Skeletal muscle satellite cell (primary cell): ENCODE data around the gene NHLRC4.

ENCODE experiments used
- H3K27me3 ChIP-seq: 2 replicates; pipeline ENCODE4 v1.7.0; 2013; ENCODE audit warnings: low read length; ENCODE audit not compliant: control insufficient read depth, insufficient read depth
- H3K36me3 ChIP-seq: 2 replicates; pipeline ENCODE4 v1.7.0; 2013; ENCODE audit warnings: mild to moderate bottlenecking, control low read depth, low read length; ENCODE audit not compliant: insufficient read depth
- H3K4me1 ChIP-seq: 2 replicates; pipeline ENCODE4 v1.7.0; 2013; ENCODE audit warnings: low read length; ENCODE audit not compliant: control insufficient read depth, insufficient read depth
- H3K4me2 ChIP-seq: 2 replicates; pipeline ENCODE4 v1.7.0; 2013; ENCODE audit warnings: mild to moderate bottlenecking, low read length
- H3K4me3 ChIP-seq: 2 replicates; pipeline ENCODE4 v1.7.0; 2013; ENCODE audit warnings: low read length
- H3K9ac ChIP-seq: 2 replicates; pipeline ENCODE4 v1.7.0; 2013; ENCODE audit warnings: mild to moderate bottlenecking, low read depth, low read length, moderate library complexity
- H3K9me3 ChIP-seq: replicated peaks from 2 replicates; pipeline ENCODE4 v1.7.0; 2013; ENCODE audit warnings: mild to moderate bottlenecking, control low read depth, low read length

NHLRC4 gene

DNA sequence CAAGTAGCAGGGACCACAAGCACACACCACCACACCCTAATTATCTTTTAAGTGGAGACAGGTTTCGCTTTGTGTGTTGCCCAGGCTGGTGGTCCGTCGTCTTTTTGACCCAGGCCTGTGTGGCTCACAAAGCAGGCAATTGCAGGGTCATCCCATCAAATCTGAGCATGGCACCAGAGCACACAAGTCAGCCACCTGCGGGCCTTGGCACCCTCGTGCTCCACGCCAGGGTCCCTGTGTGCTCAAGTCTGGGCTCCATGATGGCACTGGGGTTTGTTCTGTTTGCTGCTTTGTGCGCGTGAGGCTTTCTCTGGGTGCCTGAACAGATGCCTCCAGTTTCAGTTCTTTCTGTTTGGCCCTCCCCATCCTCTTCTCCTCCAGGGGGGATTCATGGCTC lies 41.7 kb upstream of the NHLRC4 start:
- Histone ChIP-seq H3K9ac (no peak overlapping the region), H3K4me1 (peaks cover 38% of the 10 kb centered on the region), H3K27me3 (no peaks in the 10 kb centered on the region), H3K4me2 (peak overlapping the region; percentile 97), H3K36me3 (peaks cover 22% of the 10 kb centered on the region), H3K4me3 (peak overlapping the region; percentile 19), H3K9me3 (no peaks in the 10 kb centered on the region)

DNA sequence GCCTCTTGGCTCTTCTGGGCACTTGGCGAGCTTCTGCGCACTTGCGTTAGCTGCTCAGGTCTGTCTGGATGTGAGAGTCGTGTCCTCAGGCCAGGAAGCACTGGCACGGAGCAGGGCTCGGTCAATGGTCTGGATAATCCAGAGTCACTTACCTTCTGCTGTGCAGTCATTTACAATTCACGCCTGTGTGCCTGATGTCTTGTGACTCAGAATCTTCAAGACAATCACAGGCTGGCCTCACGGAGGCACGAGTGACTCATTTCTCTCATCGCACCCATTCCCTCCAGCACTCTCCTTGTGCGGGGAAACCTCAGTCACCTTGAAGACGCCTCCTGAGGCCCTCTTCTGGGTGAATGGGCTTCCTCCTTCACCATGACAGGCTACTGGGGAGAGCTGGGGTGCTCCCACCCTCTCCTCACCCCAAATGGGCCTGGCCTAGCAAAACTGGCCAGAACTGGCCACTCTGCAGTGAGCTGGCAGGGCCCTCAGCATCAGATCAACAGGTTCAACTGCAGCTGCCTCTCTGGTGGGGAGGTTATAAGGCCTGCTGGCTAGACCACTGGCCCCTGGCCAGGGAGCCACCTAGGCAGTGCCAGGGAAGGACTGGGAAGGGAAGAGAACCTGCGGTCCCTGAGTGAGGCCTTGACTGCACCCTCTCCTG lies 41.2 kb upstream of the NHLRC4 start:
- no peaks in the 10 kb centered on the region for H3K27me3 ChIP-seq
- peak overlapping the region; percentile 97 for H3K4me2 ChIP-seq
- no peaks in the 10 kb centered on the region for H3K9me3 ChIP-seq
- H3K4me3 ChIP-seq, result peak overlapping the region; percentile 95
- peaks cover 43% of the 10 kb centered on the region for H3K4me1 ChIP-seq
- peak overlapping the region; percentile 90 for H3K9ac ChIP-seq
- peaks cover 20% of the 10 kb centered on the region for H3K36me3 ChIP-seq

DNA sequence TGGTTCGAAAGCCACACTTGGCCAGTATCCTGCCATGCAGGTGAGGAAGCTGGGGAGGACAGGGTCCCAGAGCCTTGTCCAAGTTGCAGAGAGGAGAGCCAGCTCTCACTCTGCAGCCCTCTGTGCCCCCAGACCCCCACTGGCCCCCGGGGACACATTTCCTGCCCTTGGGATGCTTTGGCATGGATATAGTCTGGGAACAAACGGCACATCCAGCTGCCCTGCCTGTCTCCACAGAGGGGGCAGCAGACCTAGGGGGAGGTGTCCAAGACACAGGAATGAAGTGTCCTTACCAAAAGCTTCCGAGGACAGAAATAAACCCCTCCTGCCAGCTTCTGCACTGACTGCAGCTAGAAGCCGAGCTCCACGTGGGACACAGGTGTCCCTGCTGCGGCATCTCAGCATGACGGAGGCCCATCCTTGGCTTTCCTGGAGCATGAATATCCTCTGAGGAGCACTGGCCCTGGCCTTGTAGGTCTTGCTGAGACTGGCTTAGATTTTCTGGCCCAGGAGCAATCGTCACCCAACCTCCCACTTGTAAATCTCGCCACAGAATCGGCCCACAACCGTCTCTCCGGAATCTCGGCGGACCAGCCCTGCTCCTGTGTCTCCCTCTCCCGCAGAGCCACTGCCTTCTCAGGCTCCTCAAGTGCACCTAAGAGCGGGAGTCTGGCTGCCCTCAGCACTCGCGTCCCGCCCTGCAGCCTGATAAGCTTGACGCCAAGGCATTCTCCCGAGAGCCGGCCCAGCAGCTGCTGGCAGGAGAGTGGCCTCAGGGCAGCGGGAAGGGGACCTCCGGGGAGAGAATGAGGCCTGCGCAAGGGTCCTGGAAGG lies 40.4 kb upstream of the NHLRC4 start:
- Histone ChIP-seq H3K36me3 (peaks cover 13% of the 10 kb centered on the region), H3K4me1 (peaks cover 43% of the 10 kb centered on the region), H3K4me3 (peak overlapping the region; percentile 95), H3K9ac (peak overlapping the region; percentile 90), H3K27me3 (no peaks in the 10 kb centered on the region), H3K4me2 (peak overlapping the region; percentile 97), H3K9me3 (no peaks in the 10 kb centered on the region)

DNA sequence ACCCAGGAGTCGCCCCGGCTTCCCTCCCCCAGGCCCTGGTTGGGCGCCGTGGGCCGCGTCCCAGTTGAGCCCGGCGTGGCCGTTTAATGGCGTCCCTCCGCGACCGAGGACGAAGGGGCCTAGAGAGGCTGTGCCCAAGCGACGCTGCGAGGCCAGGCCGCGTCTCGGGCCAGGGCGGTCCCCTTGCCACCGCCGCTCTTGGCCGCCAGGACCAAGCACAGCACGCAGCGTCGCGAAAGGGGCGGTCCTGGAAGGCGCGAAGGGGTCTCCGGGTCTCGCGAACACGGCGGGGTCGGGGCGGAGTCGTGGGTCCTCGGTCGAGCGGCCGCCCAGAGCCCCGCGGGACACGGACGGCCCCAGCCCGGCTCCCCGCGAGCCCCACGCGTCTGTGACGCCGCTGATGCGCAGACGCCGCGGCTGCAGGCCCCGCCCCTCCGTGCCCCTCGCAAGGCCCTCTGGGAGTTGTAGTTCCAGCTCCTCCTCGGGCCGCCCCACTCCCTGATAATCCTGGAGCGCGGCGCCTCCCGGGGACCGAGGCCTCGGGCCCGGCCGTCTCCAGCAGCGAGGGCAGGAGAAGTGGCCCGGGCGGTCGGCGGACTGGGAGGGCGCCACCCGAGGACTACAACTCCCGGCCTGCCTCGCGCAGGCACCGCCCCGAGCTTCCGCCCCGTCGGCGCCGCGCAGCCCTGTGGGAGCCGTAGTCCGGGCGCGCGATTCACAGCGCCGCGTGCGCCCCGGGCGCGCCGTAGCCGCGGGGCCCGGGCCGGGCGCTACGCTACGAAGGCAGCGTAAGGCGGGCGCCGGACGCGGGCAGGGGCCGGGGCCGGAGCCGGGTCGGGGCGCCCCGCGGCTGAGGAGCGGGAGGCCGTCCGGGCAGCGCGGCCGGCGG lies 39.5 kb upstream of the NHLRC4 start, which contains the start of gene CAPN15:
Gene CAPN15 (plus strand): TSS at position 698 of the 889 bp plus-strand sequence. CDS start 19,127 bp downstream, outside the sequence.
- no peaks in the 10 kb centered on the region for H3K27me3 ChIP-seq
- peak within 1 kb of the TSS; percentile 95 for H3K4me3 ChIP-seq
- H3K9me3 ChIP-seq, result no peaks in the 10 kb centered on the region
- peak within 1 kb of the TSS; percentile 90 for H3K9ac ChIP-seq
- peak within 1 kb of the TSS; percentile 97 for H3K4me2 ChIP-seq
- peaks cover 10% of the 10 kb centered on the region for H3K36me3 ChIP-seq
- H3K4me1 ChIP-seq, result peaks cover 47% of the 10 kb centered on the region

DNA sequence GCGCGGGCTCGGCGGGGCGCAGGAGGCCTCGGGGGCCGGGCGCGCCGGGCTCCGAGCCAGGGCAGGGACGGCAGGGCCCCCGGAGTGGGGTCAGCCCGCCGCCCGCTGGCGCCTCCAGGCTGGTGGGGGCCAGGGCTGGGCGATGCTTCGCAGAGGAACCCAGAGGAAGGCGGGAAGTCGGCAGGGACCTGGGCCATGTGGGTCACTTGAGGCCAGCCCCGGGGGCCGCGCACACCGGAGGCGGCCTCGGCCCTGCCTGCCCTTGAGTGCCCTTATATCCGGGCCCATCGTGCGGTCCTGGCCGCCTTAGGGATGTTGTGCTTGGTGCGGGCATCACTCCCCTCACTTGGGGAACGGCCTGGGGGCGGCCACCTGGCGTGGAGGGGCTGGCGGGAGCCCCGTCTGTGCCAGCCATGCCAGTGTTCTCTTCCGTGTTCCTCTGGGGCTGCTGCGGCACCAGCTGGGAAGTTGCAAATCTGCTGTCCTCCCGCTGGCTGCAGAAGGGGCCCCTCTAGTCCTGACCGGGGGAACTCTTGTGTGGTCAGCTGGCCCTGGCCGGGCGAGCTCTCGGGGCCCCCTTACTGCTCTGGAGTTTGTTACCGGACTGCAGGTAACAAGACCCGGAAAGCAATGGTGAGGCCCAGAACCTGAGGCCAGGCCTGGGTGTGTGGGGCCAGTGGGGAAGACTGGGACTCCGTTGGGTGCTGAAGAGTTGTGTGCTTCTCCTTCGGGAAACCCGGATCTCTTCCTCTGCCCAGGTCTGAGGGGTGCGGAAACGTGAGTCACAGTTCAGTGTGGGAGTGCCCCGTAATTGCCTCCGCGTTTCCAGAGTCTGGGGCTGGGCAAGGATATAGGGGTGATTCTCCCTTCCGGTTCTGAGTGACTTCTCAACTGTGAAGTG lies 38.4 kb upstream of the NHLRC4 start:
- no peaks in the 10 kb centered on the region for H3K27me3 ChIP-seq
- H3K9me3 ChIP-seq, result no peaks in the 10 kb centered on the region
- peak overlapping the region; percentile 90 for H3K9ac ChIP-seq
- peaks cover 10% of the 10 kb centered on the region for H3K36me3 ChIP-seq
- H3K4me1 ChIP-seq, result peaks cover 51% of the 10 kb centered on the region
- H3K4me3 ChIP-seq, result peak overlapping the region; percentile 95
- peak overlapping the region; percentile 97 for H3K4me2 ChIP-seq

DNA sequence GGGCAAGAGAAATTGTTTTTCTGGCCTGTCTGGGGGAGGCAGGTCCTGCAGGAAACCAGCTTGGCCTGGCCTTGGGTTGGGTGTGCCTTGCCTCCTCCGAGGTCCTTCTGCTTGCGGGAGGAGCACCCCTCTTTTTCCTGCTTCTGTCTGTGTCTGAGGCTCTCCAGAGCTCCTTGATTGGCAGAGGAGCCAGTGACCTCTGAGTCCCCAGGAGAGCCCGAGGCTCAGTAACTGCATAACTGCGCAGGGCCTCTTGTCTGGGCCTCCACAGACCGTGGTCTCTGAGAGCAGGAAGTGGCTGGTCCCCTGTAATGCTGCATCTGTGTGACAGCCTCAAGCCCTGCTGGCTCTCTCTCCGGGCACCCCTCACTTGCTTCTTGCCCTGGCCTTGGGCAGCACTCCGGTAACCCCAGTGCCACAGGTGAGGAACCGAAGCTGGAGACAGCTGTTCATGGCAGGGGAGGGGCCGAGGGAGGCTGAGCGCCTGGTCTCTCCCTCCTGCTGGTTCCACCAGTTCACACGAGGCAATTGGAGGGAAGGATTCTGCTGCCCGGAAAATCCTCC lies 37.7 kb upstream of the NHLRC4 start:
- Histone ChIP-seq H3K4me2 (peak overlapping the region; percentile 97), H3K9me3 (no peaks in the 10 kb centered on the region), H3K4me3 (peak overlapping the region; percentile 95), H3K36me3 (peaks cover 10% of the 10 kb centered on the region), H3K4me1 (peaks cover 59% of the 10 kb centered on the region), H3K27me3 (no peaks in the 10 kb centered on the region), H3K9ac (peak overlapping the region; percentile 90)

DNA sequence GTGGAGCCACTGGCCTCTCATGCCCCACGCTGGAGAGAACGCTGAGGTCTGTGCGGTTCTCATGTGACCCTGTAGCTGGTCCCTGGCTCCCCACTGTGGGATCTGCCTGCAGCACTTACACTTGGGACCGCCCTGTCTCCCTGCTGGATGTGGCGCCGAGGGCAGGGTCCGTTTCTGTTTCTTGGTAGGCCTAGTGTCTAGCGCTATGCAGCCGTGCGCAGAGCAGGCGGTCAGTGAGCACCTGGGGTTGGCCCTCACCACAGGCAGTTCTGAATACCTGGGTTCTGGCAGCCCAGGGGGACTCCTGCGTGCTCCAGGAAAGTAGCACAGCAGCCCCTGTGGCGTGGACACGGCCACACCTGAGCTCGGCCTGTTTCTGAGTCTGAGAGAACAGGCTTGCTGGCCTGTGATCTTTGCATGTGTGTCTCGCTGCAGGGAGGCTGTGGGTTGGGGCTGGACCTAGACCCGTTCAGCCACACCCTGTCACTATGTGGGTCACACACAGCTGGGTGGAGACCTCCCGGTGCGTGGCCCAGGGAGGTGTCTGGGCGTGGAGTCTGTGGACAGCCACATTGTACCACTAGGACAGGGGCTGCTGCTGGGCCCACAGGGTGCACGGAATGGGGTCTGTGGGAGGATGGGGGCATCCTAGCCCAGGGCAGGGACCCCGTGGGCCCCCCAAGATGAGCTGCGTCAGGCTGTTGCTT lies 36.5 kb upstream of the NHLRC4 start:
- peaks cover 59% of the 10 kb centered on the region for H3K4me1 ChIP-seq
- no peak overlapping the region for H3K4me3 ChIP-seq

DNA sequence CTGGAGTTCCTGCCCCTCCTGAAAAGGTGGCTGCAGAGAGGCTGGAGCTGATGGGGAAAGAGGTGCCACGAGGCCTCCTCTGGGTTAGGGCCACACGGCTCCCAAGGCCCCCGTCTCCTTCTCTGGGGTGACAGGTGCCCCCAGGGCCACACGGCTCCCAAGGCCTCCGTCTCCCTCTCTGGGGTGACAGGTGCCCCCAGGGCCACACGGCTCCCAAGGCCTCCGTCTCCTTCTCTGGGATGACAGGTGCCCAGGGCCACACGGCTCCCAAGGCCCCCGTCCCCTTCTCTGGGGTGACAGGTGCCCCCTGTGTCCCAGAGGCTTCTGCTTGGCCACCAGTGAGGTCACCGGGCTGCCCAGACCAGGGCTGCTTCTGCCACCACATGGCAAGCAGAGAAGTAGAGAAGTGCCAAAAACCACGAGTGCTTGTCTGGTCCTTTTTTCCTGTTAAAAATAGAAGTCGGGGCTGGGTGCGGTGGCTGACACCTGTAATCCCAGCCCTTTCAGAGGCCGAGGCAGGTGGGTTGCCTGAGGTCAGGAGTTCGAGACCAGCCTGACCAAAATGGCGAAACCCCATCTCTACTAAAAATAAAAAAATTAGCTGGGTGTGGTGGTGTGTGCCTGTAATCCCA lies 35.2 kb upstream of the NHLRC4 start:
- H3K4me1 ChIP-seq, result peaks cover 55% of the 10 kb centered on the region
- H3K36me3 ChIP-seq, result peaks cover 14% of the 10 kb centered on the region

More for the DNA sequence above, 36.5 kb upstream of the NHLRC4 start:
- Histone ChIP-seq H3K27me3 (no peaks in the 10 kb centered on the region), H3K4me2 (peak overlapping the region; percentile 97), H3K36me3 (peaks cover 10% of the 10 kb centered on the region), H3K9ac (peak overlapping the region; percentile 90), H3K9me3 (no peaks in the 10 kb centered on the region)

DNA sequence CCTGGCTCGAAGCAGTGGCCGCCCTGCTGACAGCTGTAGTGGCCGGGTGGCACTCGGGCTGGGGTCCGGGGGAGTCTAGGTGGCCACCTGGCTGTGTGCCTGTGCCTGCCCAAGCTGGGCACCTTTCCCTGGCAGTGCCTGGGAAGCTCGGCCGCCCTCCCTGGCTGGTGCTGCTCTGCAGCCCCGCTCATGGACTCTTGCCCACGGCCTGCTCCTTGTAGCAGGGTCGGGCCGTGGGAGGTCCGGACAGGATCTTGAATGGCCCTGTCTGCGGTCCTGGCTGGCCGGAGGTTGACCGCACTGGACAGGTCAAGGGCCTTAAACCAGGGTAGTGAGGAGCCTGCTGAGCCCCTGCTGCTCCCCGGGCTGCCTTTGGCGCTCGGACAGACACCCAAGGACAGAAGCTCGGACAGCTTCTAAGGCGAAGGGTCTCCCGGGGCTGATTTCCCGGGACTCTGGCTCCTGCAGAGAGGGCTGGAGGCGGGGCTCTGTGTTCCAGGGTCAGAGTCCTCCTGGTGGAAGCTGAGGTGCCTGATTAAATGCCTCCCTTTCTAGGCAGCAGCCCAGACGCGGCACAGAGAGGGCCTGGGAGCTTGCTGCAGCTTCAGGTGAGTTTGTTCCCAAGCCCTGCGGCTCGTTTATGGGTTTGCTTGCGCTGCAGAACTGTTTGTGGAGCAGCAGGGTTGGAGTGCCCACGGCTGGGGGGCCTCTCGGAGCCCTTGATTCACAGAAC lies 33.2 kb upstream of the NHLRC4 start:
- Histone ChIP-seq H3K4me3 (no peak overlapping the region), H3K4me2 (peak overlapping the region; percentile 63), H3K27me3 (no peaks in the 10 kb centered on the region), H3K9ac (no peak overlapping the region), H3K36me3 (peaks cover 30% of the 10 kb centered on the region), H3K9me3 (no peaks in the 10 kb centered on the region), H3K4me1 (peaks cover 55% of the 10 kb centered on the region)

More for the DNA sequence above, 35.2 kb upstream of the NHLRC4 start:
- H3K27me3 ChIP-seq, result no peaks in the 10 kb centered on the region
- H3K4me3 ChIP-seq, result no peak overlapping the region
- no peak overlapping the region for H3K4me2 ChIP-seq
- H3K9ac ChIP-seq, result no peak overlapping the region
- H3K9me3 ChIP-seq, result no peaks in the 10 kb centered on the region
